Keratinocyte (primary cell): Measurements from ENCODE around the gene TIMM8B. TPM values are rescaled to one million over a fixed set of nuclear protein-coding genes. Genes with fewer than 3 reads are reported as not detected.

Experiments
- DNase-seq: peaks from one replicate; pipeline ENCODE4 v3.0.0-alpha.2; 2011; ENCODE audit warnings: low read depth, missing footprints, low spot score
- FAIRE-seq: peaks from 2 replicates; lab custom pipeline; 2011; peaks lifted over from hg19 to GRCh38; lab: Jason Lieb, UNC
- H2AFZ ChIP-seq: 2 replicates; pipeline ENCODE4 v1.6.0; 2012; ENCODE audit warnings: low read length, control low read depth, inconsistent platforms; ENCODE audit not compliant: control insufficient read depth
- H3K27ac ChIP-seq: 2 replicates; pipeline ENCODE4 v1.5.1; 2011; ENCODE audit warnings: low read length; ENCODE audit not compliant: control insufficient read depth, insufficient read depth
- H3K27me3 ChIP-seq: 3 replicates; pipeline ENCODE4 v1.6.0; 2011; ENCODE audit warnings: low read length; ENCODE audit not compliant: control insufficient read depth, insufficient read depth; ENCODE audit errors: extremely low read depth
- H3K36me3 ChIP-seq, 2 experiments: 2 replicates in 1 of 2; 3 replicates in 1 of 2; pipeline ENCODE4 v1.5.1; 2011; ENCODE audit warnings: low read length in 2 of 2, mild to moderate bottlenecking in 1 of 2; ENCODE audit not compliant: control insufficient read depth in 2 of 2, insufficient read depth in 2 of 2; ENCODE audit errors: extremely low read depth in 1 of 2
- H3K4me1 ChIP-seq: 3 replicates; pipeline ENCODE4 v1.5.1; 2011; ENCODE audit warnings: low read length; ENCODE audit not compliant: control insufficient read depth, insufficient read depth; ENCODE audit errors: extremely low read depth
- H3K4me2 ChIP-seq: 3 replicates; pipeline ENCODE4 v1.6.0; 2011; ENCODE audit warnings: low read depth, low read length; ENCODE audit not compliant: control insufficient read depth, insufficient read depth; ENCODE audit errors: extremely low read depth
- H3K4me3 ChIP-seq, 3 experiments: fragments of 200-600 bp in 1 of 3; sonication (generic) in 1 of 3; 2 replicates in 2 of 3; 3 replicates in 1 of 3; pipeline ENCODE4 v1.5.1; 2011 to 2016; ENCODE audit warnings: low read length in 3 of 3, mild to moderate bottlenecking in 3 of 3, control low read depth in 2 of 3, inconsistent platforms in 1 of 3, low read depth in 1 of 3, mixed read lengths in 1 of 3, mixed run types in 1 of 3, moderate library complexity in 1 of 3; ENCODE audit not compliant: control insufficient read depth in 2 of 3, insufficient read depth in 2 of 3; ENCODE audit errors: extremely low read depth in 1 of 3
- H3K79me2 ChIP-seq: 2 replicates; pipeline ENCODE4 v1.6.0; 2012; ENCODE audit warnings: low read length; ENCODE audit not compliant: control insufficient read depth, insufficient read depth
- H3K9ac ChIP-seq: 3 replicates; pipeline ENCODE4 v1.6.0; 2011; ENCODE audit warnings: low read length; ENCODE audit not compliant: control insufficient read depth, insufficient read depth; ENCODE audit errors: extremely low read depth
- H3K9me1 ChIP-seq: 3 replicates; pipeline ENCODE4 v1.6.0; 2011; ENCODE audit warnings: low read length; ENCODE audit not compliant: control insufficient read depth, insufficient read depth; ENCODE audit errors: extremely low read depth
- H3K9me3 ChIP-seq: 2 replicates; pipeline ENCODE4 v1.5.1; 2012; ENCODE audit warnings: low read depth, low read length; ENCODE audit not compliant: control insufficient read depth
- H4K20me1 ChIP-seq: 3 replicates; pipeline ENCODE4 v1.6.0; 2011; ENCODE audit warnings: low read length; ENCODE audit not compliant: control insufficient read depth, insufficient read depth; ENCODE audit errors: extremely low read depth
- CTCF ChIP-seq, 3 experiments: IDR thresholded peaks in 1 of 3; conservative IDR thresholded peaks in 1 of 3; optimal IDR thresholded peaks in 1 of 3; 2 replicates in 2 of 3; 3 replicates in 1 of 3; pipeline versions ENCODE3 to v1.5.1; 2011; ENCODE audit warnings: low read length in 3 of 3, mild to moderate bottlenecking in 3 of 3, moderate library complexity in 2 of 3, control low read depth in 1 of 3, inconsistent platforms in 1 of 3; ENCODE audit not compliant: insufficient read depth in 2 of 3; ENCODE audit errors: extremely low read depth in 1 of 3
- EZH2 ChIP-seq: IDR thresholded peaks from one replicate; pipeline ENCODE4 v1.6.1; 2012; ENCODE audit warnings: inconsistent platforms, mild to moderate bottlenecking, low read length, moderate library complexity
- dilution Hi-C: fragments of 300-500 bp; cut with MboI; formaldehyde crosslinking; loops from one replicate; pipeline ENCODE4 v1.7.0; 2020; ENCODE audit warnings: low sequenced_read_pairs; ENCODE audit not compliant: extremely low pct_ligation_motif_present
- polyA plus RNA-seq, 5 experiments: library from polyadenylated mRNA; depleted of rRNA in 3 of 5; stranded (reverse) in 3 of 5; stranded (forward) in 1 of 5; unstranded in 1 of 5; fragments of >200 nt; gene quantifications; 1 replicate in 1 of 5; 2 replicates in 3 of 5; 3 replicates in 1 of 5; pipeline versions ENCODE4 v1.2.1 to v1.2.3, GENCODE V29; 2011 to 2012; ENCODE audit warnings: missing spikeins in 2 of 5, low read depth in 1 of 5, low replicate concordance in 1 of 5

Gene TIMM8B
- polyA plus RNA-seq, 1 donor (not counting 4 experiments of a cell fraction or from before 2014, with no cell fraction given), result 126 TPM

DNA sequence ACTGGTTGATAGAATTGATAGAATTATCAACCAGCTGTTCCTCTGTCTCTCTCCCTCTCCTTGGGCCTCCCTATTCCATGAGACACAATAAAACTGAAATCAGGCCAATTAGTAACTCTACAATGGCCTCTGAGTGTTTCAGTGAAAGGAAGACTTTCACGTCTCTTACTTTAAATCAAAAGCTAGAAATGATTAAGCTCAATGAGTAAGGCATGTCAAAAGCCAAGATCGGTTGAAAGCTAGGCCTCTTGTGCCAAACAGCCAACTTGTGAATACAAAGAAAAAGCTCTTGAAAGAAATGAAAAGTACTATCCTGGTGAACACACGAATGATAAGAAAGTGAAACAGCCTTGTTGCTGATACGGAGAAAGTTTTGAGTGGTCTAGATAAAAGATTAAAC lies 29.4 kb downstream of the TIMM8B start:
- H3K4me2 ChIP-seq, result no peak overlapping the region
- TF ChIP-seq CTCF (optimal IDR thresholded peaks at IDR 0.05 in 1 of 3, IDR thresholded peaks at IDR 0.05 in 1 of 3, conservative IDR thresholded peaks at IDR 0.05 in 1 of 3; ENCODE audit: extremely low read depth in 1 of 3, insufficient read depth in 2 of 3, low read length in 3 of 3), result no peak
- no peak for TF ChIP-seq EZH2
- dilution Hi-C loops, result no loop called here
- H3K9me1 ChIP-seq, result no peaks in the 10 kb centered on the region
- H4K20me1 ChIP-seq, result no peaks in the 10 kb centered on the region
- peaks cover 11 to 14% of the 10 kb centered on the region in 2 experiments for H3K36me3 ChIP-seq
- no peaks in the 10 kb centered on the region for H3K9me3 ChIP-seq
- FAIRE-seq, result no peak
- no peak overlapping the region for H3K27ac ChIP-seq
- no peaks in the 10 kb centered on the region for H3K4me1 ChIP-seq
- no peaks in the 10 kb centered on the region for H3K79me2 ChIP-seq
- no peak overlapping the region for H3K4me3 ChIP-seq
- no peak overlapping the region for H2AFZ ChIP-seq
- H3K27me3 ChIP-seq, result no peaks in the 10 kb centered on the region
- DNase-seq, result no peak
- no peak overlapping the region for H3K9ac ChIP-seq

DNA sequence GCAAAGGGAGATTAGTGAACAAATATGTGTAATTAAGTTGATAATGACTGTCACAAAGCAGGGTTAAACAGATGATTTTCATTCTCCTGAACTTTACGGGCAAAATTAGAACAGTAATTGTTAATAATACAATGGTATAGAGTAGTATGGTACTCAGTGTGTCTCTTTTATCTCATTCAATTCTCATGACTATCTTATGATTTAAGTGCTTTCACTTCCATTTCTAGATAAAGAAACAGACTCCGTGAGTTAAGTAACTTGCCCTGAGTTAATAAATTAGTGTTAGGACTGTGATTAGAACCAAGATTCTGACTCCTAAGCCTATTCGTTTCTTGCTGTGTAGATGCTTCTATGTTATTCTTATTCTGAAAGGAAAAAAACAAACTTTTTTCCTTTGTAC lies 34.8 kb downstream of the TIMM8B start:
- dilution Hi-C loops, result no loop called here
- H3K27me3 ChIP-seq, result no peaks in the 10 kb centered on the region
- no peaks in the 10 kb centered on the region for H3K9me1 ChIP-seq
- FAIRE-seq, result no peak
- no peak overlapping the region for H3K27ac ChIP-seq
- no peak for TF ChIP-seq CTCF (optimal IDR thresholded peaks at IDR 0.05 in 1 of 3, IDR thresholded peaks at IDR 0.05 in 1 of 3, conservative IDR thresholded peaks at IDR 0.05 in 1 of 3; ENCODE audit: extremely low read depth in 1 of 3, insufficient read depth in 2 of 3, low read length in 3 of 3)
- TF ChIP-seq EZH2, result no peak
- no peak overlapping the region for H3K4me2 ChIP-seq
- H3K9me3 ChIP-seq, result no peaks in the 10 kb centered on the region
- DNase-seq, result no peak
- H3K9ac ChIP-seq, result no peak overlapping the region
- H3K79me2 ChIP-seq, result no peaks in the 10 kb centered on the region
- H3K4me1 ChIP-seq, result peaks cover 13% of the 10 kb centered on the region
- no peak overlapping the region for H2AFZ ChIP-seq
- H3K36me3 ChIP-seq, result peaks cover 10 to 19% of the 10 kb centered on the region in 2 experiments
- no peaks in the 10 kb centered on the region for H4K20me1 ChIP-seq
- no peak overlapping the region for H3K4me3 ChIP-seq
